Stimulated activated CD4-positive, alpha-beta T cell treated with anti-CD3 and anti-CD28 coated beads, Interleukin-12 subunit alpha, Interleukin-12 subunit beta, amount 100 ng/mL, for 24 hours (primary cell): ENCODE results near the gene RANBP17.
"Not testable (repeated sequence)": the region's sequence is repeated elsewhere in the genome, so short reads cannot be mapped to it uniquely, and the experiment has no call there.

Experiments
- DNase-seq, 2 experiments: peaks; one replicate each; pipeline ENCODE4 v3.0.0-alpha.2; 2020; ENCODE audit warnings: low read depth in 2 of 2

RANBP17 gene

DNA sequence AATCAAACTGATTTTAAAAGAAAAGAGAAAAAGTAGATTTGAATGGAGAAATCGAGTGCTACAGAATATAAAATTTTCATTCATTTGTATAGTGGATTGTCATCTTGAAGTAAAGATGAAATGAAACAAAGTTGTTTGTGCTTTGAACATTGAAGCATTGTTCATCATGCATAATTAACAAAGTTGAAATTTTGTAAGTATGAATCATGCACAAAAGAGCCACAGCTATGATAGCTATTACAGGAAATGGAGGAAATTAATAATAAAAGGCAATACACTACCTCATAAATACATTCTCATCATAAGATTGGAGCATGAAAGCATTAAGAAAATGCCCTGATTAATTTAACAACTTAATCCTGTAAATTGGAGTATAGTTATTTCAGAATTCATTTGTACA, 293.8 kb downstream of the RANBP17 start:
- no peak for DNase-seq

DNA sequence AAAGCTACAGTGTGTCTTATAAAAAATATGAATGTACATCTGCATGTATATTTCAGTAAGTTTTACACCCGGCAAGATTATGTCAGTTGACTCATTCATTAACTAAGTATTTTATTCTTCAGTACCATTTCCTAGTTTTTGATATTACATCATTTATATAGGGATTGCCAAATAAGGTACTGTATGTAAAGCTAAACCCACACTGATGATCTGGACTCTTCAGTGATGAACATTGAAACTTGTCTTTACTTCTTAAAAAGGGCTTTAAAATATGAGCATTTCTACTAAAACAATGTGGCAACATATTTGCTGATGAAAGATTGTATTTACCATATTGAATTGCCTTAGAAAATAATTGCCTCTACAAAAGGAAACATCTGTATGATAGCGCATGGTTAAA, 295.5 kb downstream of the RANBP17 start:
- DNase-seq: no peak

DNA sequence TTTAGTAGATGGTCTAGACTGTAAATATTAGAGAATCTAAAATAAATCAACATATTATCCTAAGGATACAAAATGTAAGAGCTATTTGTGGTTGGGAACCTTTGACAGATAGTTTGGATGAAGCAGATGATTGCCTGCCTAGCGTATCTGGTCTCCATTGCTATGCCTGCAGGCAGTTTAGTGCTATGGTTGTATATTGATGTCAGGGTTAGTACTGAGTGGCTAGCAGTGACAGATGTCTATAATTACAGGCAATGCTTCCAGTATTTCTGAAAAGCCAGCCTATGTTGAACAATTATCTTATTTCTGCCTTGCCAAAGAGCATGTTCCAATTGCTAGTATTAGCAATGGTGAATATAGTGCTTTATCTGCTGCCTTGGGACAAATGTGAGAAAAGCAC, 296.0 kb downstream of the RANBP17 start:
- DNase-seq: no peak

DNA sequence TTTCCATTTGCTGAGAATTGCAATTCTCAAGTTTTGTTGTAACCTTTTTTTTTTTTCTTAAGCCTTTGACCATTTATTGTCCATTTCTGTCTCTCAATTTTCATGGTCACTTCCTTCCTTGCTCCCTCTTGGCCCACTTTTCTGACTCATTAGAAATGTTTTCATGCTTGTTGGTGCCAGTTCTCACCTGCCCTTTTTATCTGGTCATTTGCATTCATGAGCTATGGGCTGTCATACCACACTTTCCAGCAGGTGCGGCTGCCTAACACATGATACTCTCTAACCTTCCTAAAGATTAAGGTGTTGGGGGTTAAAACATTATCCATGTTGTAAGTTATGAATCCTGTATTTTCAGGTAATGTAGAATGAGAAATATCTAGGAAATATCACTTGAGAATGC, 296.8 kb downstream of the RANBP17 start:
- no peak for DNase-seq

DNA sequence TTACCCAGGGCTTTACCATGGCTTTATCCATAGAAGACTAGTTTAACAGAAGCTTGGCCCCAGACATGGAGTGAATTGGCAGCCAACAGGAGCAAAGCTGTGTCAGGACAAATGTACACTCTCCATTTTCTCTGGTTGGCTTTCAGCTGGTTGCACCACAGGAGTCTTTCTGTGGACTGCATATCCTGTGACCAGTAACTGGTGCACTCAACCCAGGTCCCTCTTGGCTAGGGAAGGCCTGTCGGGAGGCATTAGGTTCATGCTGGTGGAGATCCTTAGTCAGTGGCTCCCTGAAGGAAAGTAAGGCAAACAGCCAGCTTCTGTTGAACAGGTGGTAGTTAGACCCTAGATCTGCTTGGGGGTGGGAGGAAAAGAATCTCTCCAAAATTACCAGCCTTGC, 300.3 kb downstream of the RANBP17 start:
- no peak for DNase-seq

DNA sequence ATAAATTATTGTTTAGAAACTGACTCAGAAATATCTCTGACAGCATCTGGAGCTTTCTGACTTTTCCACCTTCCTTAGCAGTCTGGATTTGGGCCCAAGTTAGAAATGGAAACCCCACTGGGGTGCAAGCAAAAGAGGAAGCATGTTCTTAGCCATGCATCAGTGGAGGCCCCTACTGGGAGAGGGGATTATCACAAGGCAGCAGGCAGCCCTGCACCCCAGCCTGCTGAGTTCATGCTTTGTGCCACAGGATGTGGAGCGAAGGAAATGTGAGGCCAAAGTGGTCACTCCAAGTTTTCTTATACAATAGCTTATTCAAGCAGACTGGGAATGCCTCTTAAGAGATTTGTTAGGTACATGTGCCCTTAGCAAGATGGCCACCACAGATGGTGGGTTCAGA, 300.8 kb downstream of the RANBP17 start:
- no peak for DNase-seq

DNA sequence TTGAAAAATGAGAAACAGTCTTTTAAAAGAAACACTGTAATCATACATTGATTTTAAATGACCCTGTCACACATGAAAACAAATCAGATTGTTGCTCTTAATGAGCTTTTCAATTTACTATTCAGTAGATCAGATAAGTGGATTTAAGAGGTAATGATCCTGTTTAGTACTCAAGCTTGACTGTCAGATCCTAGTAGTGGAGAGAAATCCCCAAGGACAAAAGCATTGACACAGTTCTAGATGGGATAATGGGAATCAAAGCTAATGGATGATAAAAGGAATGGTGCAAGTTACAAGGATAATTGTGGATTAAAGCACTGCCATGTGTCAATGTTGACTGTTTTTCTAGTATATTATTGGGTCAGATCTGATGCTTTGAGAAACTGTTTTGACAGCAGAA, 304.9 kb downstream of the RANBP17 start:
- DNase-seq: no peak

DNA sequence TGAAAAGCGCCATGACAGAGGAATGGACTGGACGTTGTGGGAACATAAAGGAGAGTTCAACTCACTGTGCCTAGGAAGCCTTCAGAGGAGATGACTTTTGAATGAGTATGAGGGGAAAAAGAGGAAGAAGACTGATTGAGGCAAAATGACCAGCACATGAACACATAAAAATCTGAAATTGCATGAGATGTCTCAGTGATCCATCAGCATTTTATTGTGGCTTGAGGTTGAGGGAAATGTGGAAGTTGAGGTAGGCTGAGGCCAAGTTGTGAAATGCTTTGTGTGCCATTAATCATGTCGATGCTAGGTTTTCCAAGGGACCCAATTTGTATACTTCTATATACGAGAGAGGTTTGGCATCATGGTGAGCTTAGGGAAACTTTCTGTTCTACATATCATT, 306.4 kb downstream of the RANBP17 start:
- no peak for DNase-seq

DNA sequence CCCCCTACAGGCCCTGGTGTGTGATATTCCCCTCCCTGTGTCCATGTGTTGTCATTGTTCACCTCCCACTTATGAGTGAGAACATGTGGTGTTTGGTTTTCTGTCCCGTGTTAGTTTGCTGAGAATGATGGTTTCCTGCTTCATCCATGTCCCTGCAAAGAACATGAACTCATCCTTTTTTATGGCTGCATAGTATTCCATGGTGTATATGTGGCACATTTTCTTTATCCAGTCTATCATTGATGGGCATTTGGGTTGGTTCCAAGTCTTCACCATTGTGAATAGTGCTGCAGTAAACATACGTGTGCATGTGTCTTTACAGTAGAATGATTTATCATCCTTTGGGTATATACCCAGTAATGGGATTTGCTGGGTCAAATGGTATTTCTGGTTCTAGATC, 313.1 kb downstream of the RANBP17 start:
- DNase-seq: not testable (repeated sequence)

DNA sequence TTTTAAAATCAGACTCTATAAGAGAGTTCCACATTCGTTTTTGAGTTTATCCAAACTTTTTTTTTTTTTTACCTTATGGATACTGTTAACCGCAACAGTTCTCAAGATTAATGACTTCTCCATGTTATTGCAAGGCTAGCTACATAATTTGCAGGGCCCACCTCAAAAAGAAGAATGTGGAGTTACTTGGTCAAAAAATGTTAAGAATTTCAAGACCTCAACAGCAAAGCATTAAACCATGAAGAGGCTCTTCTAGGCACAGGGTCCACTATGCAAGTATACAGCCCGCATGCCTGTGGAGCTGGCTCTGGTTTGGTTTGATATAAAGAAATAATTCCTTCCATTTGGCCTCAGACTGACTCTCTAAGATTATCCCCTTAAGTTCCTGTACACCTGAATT, 313.9 kb downstream of the RANBP17 start:
- no peak for DNase-seq

DNA sequence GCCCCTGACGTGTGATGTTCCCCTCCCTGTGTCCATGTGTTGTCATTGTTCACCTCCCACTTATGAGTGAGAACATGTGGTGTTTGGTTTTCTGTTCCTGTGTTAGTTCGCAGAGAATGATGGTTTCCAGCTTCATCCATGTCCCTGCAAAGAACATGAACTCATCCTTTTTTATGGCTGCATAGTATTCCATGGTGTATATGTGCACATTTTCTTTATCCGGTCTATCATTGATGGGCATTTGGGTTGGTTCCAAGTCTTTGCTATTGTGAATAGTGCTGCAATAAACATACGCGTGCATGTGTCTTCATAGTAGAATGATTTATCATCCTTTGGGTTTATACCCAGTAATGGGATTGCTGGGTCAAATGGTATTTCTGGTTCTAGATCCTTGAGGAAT, 316.4 kb downstream of the RANBP17 start:
- not testable (repeated sequence) for DNase-seq

DNA sequence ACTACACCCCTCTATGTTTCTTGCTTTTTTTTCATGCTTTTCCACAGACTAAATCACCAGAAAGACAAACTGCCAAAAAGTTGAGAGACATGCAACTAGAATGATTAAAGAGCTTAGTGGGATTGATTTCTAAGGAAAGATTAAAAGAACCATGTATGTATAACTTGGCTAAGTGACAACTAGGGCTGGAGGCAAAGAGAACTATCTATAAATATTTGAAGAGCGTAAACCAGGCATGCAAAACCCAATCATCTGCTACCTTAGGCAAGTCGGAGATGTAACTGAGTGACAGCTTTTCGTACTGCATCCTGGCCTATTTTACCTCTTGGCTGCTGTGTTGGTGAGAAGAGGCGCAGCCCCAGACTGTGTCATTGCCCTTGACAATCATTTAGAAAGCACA, 326.2 kb downstream of the RANBP17 start:
- no peak for DNase-seq

DNA sequence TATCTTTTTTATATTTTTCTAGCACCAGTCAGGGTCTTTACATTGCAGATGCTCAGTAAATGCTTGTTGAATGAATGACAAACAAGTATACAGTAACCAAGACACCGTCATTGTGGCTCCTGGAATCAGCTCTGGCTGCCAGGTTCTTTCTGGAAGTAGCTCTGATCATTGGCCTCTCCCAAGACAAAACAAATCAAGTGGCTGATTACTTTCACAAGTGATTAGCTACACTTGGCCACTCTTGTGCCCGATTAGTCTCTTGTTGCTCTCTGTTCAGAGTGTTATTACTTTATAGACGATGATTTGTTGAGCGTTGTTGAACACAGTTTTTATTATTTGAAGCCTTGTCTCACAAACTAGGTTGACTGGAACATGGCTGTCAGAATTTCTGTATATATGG, 327.6 kb downstream of the RANBP17 start:
- no peak for DNase-seq

DNA sequence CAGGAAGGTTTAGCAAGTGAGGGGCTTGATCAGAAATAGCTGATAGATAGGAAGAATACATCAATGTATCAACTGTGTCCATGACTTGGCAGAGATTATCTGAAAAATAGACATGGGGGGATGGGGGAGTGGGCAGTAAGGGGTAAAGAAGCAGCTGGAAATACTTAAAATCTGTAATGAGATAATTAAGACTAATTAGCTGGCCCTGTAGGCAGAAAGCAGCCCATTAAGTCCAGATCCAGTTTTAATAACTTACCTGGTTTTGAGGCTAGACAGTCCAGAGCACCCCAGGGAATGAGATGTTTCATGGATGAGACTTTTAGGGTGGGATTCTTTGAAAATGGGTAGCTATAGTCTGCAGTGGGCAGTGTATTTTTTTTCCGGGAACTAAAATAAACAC, 330.3 kb downstream of the RANBP17 start:
- no peak for DNase-seq

DNA sequence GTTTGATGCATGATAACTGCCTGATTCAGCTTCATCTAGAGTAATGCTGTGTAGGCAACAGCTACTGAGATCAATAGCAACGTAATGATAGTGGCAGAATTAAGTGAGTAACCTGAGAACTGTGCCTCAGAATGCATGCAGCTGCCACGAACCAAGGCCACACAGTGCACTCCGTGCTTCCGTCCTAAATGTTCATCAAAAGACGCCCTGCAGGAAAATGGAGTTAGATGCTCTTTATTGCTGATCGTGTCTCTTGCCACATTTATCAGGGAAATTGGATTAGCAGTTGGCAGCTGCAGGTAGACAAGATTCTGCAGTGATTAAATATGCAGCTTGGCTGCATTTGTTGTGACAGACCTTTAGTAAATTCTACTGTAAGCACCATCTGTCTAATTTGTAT, 339.5 kb downstream of the RANBP17 start:
- DNase-seq: no peak

DNA sequence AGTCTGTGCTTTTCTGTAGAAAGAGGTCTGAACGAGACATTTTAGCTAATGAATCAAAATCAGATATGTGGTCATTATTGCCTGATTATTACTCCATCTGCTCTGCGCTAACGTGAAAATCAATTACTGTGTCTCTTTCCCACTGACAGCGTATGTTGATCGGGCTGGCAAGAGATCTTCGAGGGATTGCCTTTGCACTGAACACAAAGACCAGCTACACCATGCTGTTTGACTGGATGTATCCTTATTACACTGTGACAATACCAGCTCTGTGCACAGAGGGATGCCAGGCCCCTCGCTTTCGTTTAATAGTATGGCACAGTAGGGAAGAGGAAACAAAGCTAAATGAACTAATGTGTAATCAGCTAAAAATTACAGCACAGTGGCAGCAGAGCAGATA, 343.6 kb downstream of the RANBP17 start:
- no peak for DNase-seq

DNA sequence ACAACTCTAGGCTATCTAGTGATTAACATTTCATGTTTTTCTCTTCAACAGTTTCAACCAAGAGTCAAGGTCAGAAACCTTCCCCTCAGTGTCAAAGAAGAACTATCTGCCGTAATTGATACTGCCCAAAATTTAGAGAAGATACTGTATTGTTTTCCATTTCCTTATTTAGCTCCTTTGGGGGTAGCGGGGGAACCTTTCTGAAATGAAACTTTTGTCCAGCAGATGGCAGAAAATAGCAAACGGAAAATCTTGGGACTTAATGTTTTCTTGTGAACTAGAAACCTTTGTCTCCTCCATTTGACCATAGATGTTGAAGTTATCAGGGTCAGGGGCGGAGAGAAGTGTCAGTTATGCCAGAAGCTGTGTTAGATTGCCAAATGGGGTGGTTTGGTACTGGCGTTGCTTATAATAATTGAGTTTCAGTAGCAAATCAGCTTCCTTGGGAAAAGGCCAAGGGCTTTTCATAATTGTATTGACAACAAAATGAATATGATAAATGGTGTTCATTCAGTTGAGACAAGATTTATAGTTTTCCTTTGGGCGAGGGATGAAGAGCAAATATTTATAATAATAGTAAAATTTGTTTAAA, 345.5 kb downstream of the RANBP17 start:
- no peak for DNase-seq

DNA sequence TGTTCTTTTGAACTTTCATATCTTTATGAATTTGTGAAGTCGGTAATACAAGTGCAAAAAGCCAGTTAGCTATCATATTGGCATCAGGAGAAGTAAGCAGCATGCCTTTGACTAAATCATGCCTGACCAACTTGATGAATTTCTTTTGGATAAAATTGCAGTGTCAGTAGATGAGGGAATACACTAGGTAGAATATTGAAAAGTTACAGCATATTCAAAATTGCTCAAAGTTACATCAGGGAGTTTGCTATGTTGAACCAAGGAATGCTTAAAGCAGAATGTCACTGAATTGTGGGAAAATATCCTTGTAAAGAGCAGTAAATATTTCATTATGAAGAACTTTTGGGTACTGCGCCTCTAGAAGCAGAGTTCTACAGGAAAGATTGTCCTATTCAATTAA, 360.1 kb downstream of the RANBP17 start:
- DNase-seq: no peak

DNA sequence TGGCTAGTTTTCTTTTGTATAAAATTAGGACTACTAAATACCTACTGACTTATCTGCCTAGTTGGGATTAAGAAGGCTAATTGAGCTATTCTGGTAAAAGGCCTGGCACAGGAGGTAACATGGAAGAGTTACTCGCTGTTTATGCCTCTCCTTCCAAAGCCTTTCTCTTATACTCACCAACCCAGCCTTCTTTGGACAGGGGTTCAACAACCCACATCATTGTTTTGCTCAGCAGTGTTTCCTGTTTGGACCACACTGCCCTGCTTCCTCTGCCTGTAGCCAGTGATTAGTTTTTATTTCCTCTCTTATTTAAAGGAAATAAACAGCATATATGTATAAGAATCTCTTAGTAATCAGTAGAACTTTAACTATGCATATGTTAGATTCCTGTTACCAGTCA, 362.1 kb downstream of the RANBP17 start:
- DNase-seq: no peak

DNA sequence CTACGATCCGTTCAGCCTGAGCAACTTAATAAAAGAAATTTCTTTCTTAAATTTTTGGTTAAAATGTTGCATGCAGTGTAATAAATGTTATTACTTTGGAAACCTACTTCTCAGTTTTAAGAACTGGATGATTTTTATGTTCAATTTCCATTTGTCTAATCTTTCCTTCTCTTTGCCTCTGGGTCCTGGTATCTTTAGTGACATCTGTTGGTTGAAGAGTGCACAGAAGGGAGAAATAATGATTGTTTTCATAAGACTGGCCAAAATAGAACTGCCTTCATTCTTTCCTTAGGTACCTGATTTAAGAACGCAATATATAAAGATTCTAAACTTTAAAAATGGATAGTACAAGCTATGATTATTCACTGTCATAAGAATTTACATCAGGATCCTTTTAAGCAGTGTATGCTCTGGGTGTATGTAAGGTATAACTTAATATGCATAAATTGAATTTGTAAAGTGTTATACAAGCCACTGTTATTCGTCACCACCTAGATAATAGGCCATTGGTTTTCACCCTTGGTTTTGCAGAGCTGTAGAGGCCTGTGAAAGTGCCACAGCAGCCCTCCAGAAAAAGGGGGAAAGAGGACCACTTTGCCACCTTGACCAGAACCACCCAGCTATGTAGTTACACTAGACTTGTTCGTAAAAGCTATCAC, 364.4 kb downstream of the RANBP17 start:
- DNase-seq: no peak

DNA sequence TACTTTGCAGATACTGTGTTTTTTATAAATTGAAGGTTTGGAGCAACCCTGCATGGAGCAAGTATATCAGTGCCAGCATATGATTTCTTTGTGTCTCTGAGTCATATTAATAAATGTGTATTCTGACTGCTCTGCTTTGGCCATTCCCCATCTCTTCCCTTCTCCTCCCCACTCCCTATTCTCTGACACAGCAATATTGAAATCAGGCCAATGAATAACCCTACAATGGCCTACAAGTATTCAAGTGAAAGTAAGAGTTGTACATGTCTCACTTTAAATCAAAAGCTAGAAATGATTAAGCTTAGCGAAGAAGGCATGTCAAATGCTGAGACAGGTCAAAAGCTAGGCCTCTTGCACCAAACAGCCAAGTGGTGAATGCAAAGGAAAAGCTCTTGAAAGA, 365.0 kb downstream of the RANBP17 start:
- DNase-seq: no peak

DNA sequence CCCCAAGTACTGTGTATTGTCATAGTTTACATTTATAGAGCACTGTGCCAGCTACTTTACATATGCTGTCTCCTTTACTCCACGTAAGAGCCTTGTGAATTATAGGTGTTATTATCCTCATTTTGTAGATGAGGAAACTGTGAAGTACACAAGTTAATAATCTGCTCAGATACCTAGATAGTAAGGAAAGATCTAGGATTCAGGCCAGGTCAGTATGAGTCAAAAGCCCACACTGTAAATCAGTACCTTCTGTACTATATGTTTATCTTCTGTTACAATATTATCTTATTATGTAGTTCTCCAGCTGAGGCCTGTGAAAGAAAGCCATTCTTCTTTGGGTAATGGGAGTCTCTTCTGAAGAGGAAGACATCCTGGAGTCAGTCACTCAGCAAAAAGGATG, 374.8 kb downstream of the RANBP17 start:
- DNase-seq: no peak

DNA sequence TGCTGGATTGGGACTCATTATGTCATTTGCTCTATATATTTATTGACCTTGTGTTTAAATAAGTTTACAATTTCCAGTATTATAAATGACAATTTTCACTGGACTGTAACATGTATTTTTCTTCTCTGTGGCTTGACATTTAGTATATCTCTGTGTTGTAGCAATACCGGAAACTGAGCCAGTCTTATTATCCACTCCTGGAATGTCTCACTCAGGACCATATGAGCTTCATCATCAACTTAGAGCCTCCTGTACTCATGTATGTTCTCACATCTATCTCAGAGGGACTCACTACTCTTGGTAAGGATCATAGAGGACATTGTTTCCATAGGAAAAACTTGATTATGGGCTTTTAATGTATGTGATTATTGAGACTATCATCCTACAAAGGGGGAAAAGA, 380.7 kb downstream of the RANBP17 start:
- DNase-seq: no peak

DNA sequence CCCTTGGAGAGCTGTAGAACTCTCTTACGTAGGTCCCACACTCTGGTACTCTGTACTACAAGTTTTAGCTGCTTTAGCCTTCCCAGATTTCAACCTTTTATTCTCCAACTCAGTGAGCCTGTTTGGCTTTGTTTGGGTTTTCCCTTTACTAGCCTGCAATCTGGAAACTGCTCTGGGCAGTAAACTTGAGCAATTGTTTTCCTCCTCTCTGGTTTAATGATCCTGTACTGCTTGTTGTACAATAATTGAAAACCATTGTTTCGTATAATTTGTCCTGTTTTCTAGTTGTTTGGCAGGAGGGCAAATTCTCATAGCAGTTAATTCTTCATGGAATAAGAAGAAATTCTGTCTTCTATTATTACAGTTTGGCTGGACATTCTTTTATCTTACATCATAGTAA, 384.4 kb downstream of the RANBP17 start:
- DNase-seq: no peak
